ENCODE data around the gene SOD1.

Gene SOD1

GRCh38 chr21:31710586-31710985 is 51.1 kb downstream of the SOD1 start:
- no peak overlapping the region for H3K27ac ChIP-seq (ENCODE audit: extremely low read depth, low read depth, low read length)
- ChIA-PET CTCF (interaction anchor here (0.8 to 1.1 kb wide), 2 partner anchors 8 to 9 kb away, joined by 4 read pairs; no protein-coding TSS in a partner anchor), POLR2A (no interaction called here)
- no peaks in the 10 kb centered on the region for H3K9me3 ChIP-seq (ENCODE audit: control insufficient read depth, insufficient read depth, low read depth, low read length)
- peaks cover 0 to 4% of the 10 kb centered on the region in 2 experiments; a peak in 1 of 3 replicates for H3K36me3 ChIP-seq (ENCODE audit: control insufficient read depth in 2 of 2, insufficient read depth in 1 of 2, low read length in 2 of 2)
- TF ChIP-seq PRDM6 (tag by site-specific recombination; IDR thresholded peaks at IDR 0.05) (peak; percentile 57; the same call in 1 of the 2 replicates), ZNF514 (tag by site-specific recombination; IDR thresholded peaks at IDR 0.05) (no peak), ZNF433 (tag by site-specific recombination; IDR thresholded peaks at IDR 0.05; ENCODE audit: low read depth) (no peak), ZNF18 (tag by site-specific recombination; IDR thresholded peaks at IDR 0.05) (no peak), ZNF184 (tag by site-specific recombination; IDR thresholded peaks at IDR 0.05) (0 out of 2 replicates have a peak, but pooled peaks have one; percentile 13)
- H3K4me3 ChIP-seq (ENCODE audit: low read depth, low read length), result no peak overlapping the region
- H3K4me1 ChIP-seq (ENCODE audit: control insufficient read depth, insufficient read depth, low read length), result peaks cover 18% of the 10 kb centered on the region; the same call in 1 of the 2 replicates

- TF ChIP-seq ZNF202 (tag by site-specific recombination; IDR thresholded peaks at IDR 0.05; ENCODE audit: borderline replicate concordance), result no peak
- TF ChIP-seq ZNF324 (tag by site-specific recombination; IDR thresholded peaks at IDR 0.05), result no peak
- TF ChIP-seq KLF7 (tag by site-specific recombination; IDR thresholded peaks at IDR 0.05; ENCODE audit: borderline replicate concordance), result no peak
- peaks cover 18% of the 10 kb centered on the region; the same call in 1 of the 2 replicates for H3K4me1 ChIP-seq (ENCODE audit: control insufficient read depth, insufficient read depth, low read length)
- no peak overlapping the region for H3K27ac ChIP-seq (ENCODE audit: extremely low read depth, low read depth, low read length)
- ChIA-PET POLR2A (no interaction called here), CTCF (interaction anchor here (0.8 to 1.1 kb wide), 2 partner anchors 9 to 10 kb away, joined by 4 read pairs; no protein-coding TSS in a partner anchor)
- no peaks in the 10 kb centered on the region for H3K9me3 ChIP-seq (ENCODE audit: control insufficient read depth, insufficient read depth, low read depth, low read length)
- no peaks in the 10 kb centered on the region for H3K36me3 ChIP-seq (ENCODE audit: control insufficient read depth in 2 of 2, insufficient read depth in 1 of 2, low read length in 2 of 2)
- no peak overlapping the region for H3K4me3 ChIP-seq (ENCODE audit: low read depth, low read length)
Observed at GRCh38 chr21:31711326-31711725, 51.8 kb downstream of the SOD1 start.

GRCh38 chr21:31711745-31712285 is 52.3 kb downstream of the SOD1 start:
- ChIA-PET CTCF (interaction anchor here (0.8 kb wide), 1 partner anchor 9 kb away, joined by 4 read pairs; no protein-coding TSS in a partner anchor), POLR2A (no interaction called here)
- Histone ChIP-seq H3K4me1 (ENCODE audit: control insufficient read depth, insufficient read depth, low read length) (peaks cover 16% of the 10 kb centered on the region; the same call in 1 of the 2 replicates), H3K27ac (ENCODE audit: extremely low read depth, low read depth, low read length) (no peak overlapping the region), H3K4me3 (ENCODE audit: low read depth, low read length) (no peak overlapping the region), H3K9me3 (ENCODE audit: control insufficient read depth, insufficient read depth, low read depth, low read length) (no peaks in the 10 kb centered on the region), H3K36me3 (ENCODE audit: control insufficient read depth in 2 of 2, insufficient read depth in 1 of 2, low read length in 2 of 2) (no peaks in the 10 kb centered on the region)
- TF ChIP-seq ZNF157 (tag by site-specific recombination; IDR thresholded peaks at IDR 0.05) (no peak), KLF8 (tag by site-specific recombination; IDR thresholded peaks at IDR 0.05) (no peak), SCRT2 (tag by site-specific recombination; IDR thresholded peaks at IDR 0.05) (peak; percentile 62), PRDM6 (tag by site-specific recombination; IDR thresholded peaks at IDR 0.05) (0 out of 2 replicates have a peak, but pooled peaks have one; percentile 20)

GRCh38 chr21:31713115-31713514 is 53.6 kb downstream of the SOD1 start:
- peak; percentile 53; the same call in 1 of the 2 replicates for TF ChIP-seq ZBTB6 (tag by site-specific recombination; IDR thresholded peaks at IDR 0.05)
- no peak for TF ChIP-seq ZXDB (tag by site-specific recombination; IDR thresholded peaks at IDR 0.05)
- TF ChIP-seq ZNF48 (tag by site-specific recombination; IDR thresholded peaks at IDR 0.05), result no peak
- TF ChIP-seq SETDB1 (IDR thresholded peaks at IDR 0.05; ENCODE audit: insufficient read length, low read length), result no peak
- no peak for TF ChIP-seq ZNF114 (tag by site-specific recombination; IDR thresholded peaks at IDR 0.05)
- no peak for TF ChIP-seq SP2 (tag by site-specific recombination; IDR thresholded peaks at IDR 0.05)
- no peak for TF ChIP-seq ZNF76 (tag by site-specific recombination; IDR thresholded peaks at IDR 0.05; ENCODE audit: borderline replicate concordance, low read depth)
- no peak overlapping the region for H3K27ac ChIP-seq (ENCODE audit: extremely low read depth, low read depth, low read length)
- POLR2A ChIA-PET, result interaction anchor here (0.7 kb wide), 1 partner anchor 50 kb away, joined by 3 read pairs; no protein-coding TSS in a partner anchor
- no peaks in the 10 kb centered on the region for H3K9me3 ChIP-seq (ENCODE audit: control insufficient read depth, insufficient read depth, low read depth, low read length)
- peaks cover 16% of the 10 kb centered on the region; the same call in 1 of the 2 replicates for H3K4me1 ChIP-seq (ENCODE audit: control insufficient read depth, insufficient read depth, low read length)
- no peaks in the 10 kb centered on the region for H3K36me3 ChIP-seq (ENCODE audit: control insufficient read depth in 2 of 2, insufficient read depth in 1 of 2, low read length in 2 of 2)
- CTCF ChIA-PET, result no interaction called here
- no peak overlapping the region for H3K4me3 ChIP-seq (ENCODE audit: low read depth, low read length)

All from HEK293 (cell line).